ENCODE results near the gene ITPRIPL2. TPM values are rescaled to one million over a fixed set of nuclear protein-coding genes. Genes with fewer than 3 reads are reported as not detected.

ITPRIPL2 gene
- total and polyA plus RNA-seq, 2 of the 13 experiments (the other 11 are each of a cell fraction or from before 2014, with no cell fraction given) = 5.9 to 12.6 TPM

- 0 out of 2 replicates have a peak, but pooled peaks have one; percentile 14 for TF ChIP-seq REPIN1 (CRISPR knock-in tag; IDR thresholded peaks at IDR 0.05; ENCODE audit: borderline replicate concordance, low read depth)
These were observed 20.9 kb upstream of the ITPRIPL2 start (continued) for GRCh38 chr16:19092653-19093410.

GRCh38 chr16:19093631-19094541, 19.9 kb upstream of the ITPRIPL2 start:
- Histone ChIP-seq H3K79me2 (ENCODE audit: insufficient read depth, low read length) (no peaks in the 10 kb centered on the region), H3K4me1 (ENCODE audit: insufficient read depth, low read length) (peaks cover 40% of the 10 kb centered on the region), H3K27ac (ENCODE audit: extremely low read length, insufficient read depth, low read length) (no peak overlapping the region), H3K4me3 (replicated peaks in 1 of 3; ENCODE audit: insufficient read depth in 1 of 3, low read depth in 2 of 3, low read length in 3 of 3) (peak overlapping the region in 1 of 3 experiments; percentile 21; a peak in 2 of 6 replicates), H3K9ac (ENCODE audit: insufficient read depth, low read depth, low read length) (peak overlapping the region; percentile 6; the same call in 1 of the 2 replicates), H2AFZ (ENCODE audit: low read length) (peak overlapping the region; percentile 7), H3K9me3 (ENCODE audit: low read length) (0 out of 2 replicates have a peak, but pooled peaks cover 4% of the 10 kb centered on the region), H4K20me1 (ENCODE audit: insufficient read depth, low read length) (no peaks in the 10 kb centered on the region), H3K27me3 (ENCODE audit: control insufficient read depth in 1 of 2, insufficient read depth in 2 of 2, low read length in 2 of 2) (no peaks in the 10 kb centered on the region), H3K4me2 (ENCODE audit: low read depth, low read length) (peak overlapping the region; percentile 73), H3K36me3 (replicated peaks in 1 of 2; ENCODE audit: control insufficient read depth in 1 of 2, insufficient read depth in 2 of 2, low read length in 2 of 2) (no peaks in the 10 kb centered on the region)
- no TSS peak for BruUV-seq (replicated peaks)
- WGBS (ENCODE audit: low lambda C conversion rate) = 37% methylated on average over 15 of the region's 15 CpGs
- DNase-seq (ENCODE audit: low spot score) (peak; percentile 66), ATAC-seq (peak; percentile 78), FAIRE-seq (peak; percentile 72)
- intact Hi-C loops (cut with micrococcal nuclease; ENCODE audit: unreplicated experiment) (loop anchor here (2.0 kb wide), 1 partner anchor 19 kb away; the partner anchor contains the start of gene ITPRIPL2), in situ Hi-C loops (cut with HindIII; ENCODE audit: extremely low pct_ligation_motif_present, low pct_unique_long_range_greater_than_20kb) (no loop called here)
- ChIA-PET CTCF (ENCODE audit: low intra/inter-chr PET ratio, low total read pairs) (interaction anchor here (1.3 kb wide), 1 partner anchor 7 kb away, joined by 5 read pairs; no protein-coding TSS in a partner anchor), POLR2A (interaction anchor here (0.6 to 4.9 kb wide), 20 partner anchors 8 to 461 kb away, joined by 3 to 239 read pairs (median 6); partner anchors contain the start of genes ARL6IP1, COQ7, GDE1 and ITPRIPL2)
- TF ChIP-seq MAX (IDR thresholded peaks at IDR 0.05) = peak; percentile 30; the same call in 1 of the 2 replicates
- no peak for TF ChIP-seq DNMT1 (CRISPR knock-in tag; IDR thresholded peaks at IDR 0.05)
- TF ChIP-seq ZNF407 (CRISPR knock-in tag; IDR thresholded peaks at IDR 0.05; ENCODE audit: not compliant biosample characterization) = peak; percentile 66
- peak; percentile 44; the same call in 1 of the 2 replicates for TF ChIP-seq SMAD1 (CRISPR knock-in tag; IDR thresholded peaks at IDR 0.05; ENCODE audit: borderline replicate concordance, low read depth)
- TF ChIP-seq ZNF598 (CRISPR knock-in tag; IDR thresholded peaks at IDR 0.05; ENCODE audit: borderline replicate concordance) = 0 out of 2 replicates have a peak, but pooled peaks have one; percentile 17
- TF ChIP-seq ZBTB2 (CRISPR knock-in tag; IDR thresholded peaks at IDR 0.05; ENCODE audit: low read depth) = no peak

All from HepG2 (cell line).